ENCODE results near the gene ABCD3. TPM values are rescaled to one million over a fixed set of nuclear protein-coding genes. Genes with fewer than 3 reads are reported as not detected.

The ABCD3 gene
- total and polyA plus RNA-seq, 2 of the 13 experiments (the other 11 are each of a cell fraction or from before 2014, with no cell fraction given), result 27.5 to 166 TPM

DNA sequence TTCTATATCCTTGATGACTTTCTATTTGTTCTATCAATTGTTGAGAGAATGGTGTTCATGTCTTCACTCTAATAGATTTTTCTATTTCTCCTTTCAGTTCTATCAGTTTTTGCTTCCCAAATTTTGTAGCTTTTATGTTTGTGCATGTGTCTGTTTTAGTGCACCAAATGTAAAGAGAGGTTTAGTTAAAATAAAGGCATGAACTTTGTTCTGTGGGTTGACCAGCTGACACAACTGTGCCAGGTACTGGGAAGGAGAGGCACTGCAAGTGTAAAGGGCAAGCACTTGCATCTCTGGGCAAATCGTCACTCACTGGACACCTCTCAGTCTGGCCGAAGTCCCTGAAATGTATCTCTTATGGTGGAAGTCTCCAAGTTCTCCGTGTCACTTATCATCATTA lies 38.6 kb upstream of the ABCD3 start (continued):
- TF ChIP-seq PAXIP1 (CRISPR knock-in tag; conservative IDR thresholded peaks at IDR 0.05) (peak; percentile 76), YEATS4 (CRISPR knock-in tag; IDR thresholded peaks at IDR 0.05; ENCODE audit: borderline replicate concordance) (no peak), SMARCC2 (IDR thresholded peaks at IDR 0.05) (no peak), PPARG (CRISPR knock-in tag; conservative IDR thresholded peaks at IDR 0.05) (0 out of 2 replicates have a peak, but pooled peaks have one; percentile 16), ISL2 (CRISPR knock-in tag; IDR thresholded peaks at IDR 0.05) (no peak), HOXA3 (CRISPR knock-in tag; IDR thresholded peaks at IDR 0.05) (peak; percentile 54; the same call in 1 of the 2 replicates), ZNF292 (CRISPR knock-in tag; IDR thresholded peaks at IDR 0.05; ENCODE audit: borderline replicate concordance, low read depth) (peak; percentile 33; the same call in 1 of the 2 replicates), ZSCAN9 (CRISPR knock-in tag; IDR thresholded peaks at IDR 0.05; ENCODE audit: borderline replicate concordance) (0 out of 2 replicates have a peak, but pooled peaks have one; percentile 19), PRDM15 (CRISPR knock-in tag; IDR thresholded peaks at IDR 0.05) (no peak), SOX13 (IDR thresholded peaks at IDR 0.05) (no peak), SOX13 (CRISPR knock-in tag; conservative IDR thresholded peaks at IDR 0.05 in 1 of 2, IDR thresholded peaks at IDR 0.05 in 1 of 2) (peak in 1 of 2 experiments; percentile 54; a peak in 2 of 4 replicates), ZNF724P (CRISPR knock-in tag; IDR thresholded peaks at IDR 0.05; ENCODE audit: borderline replicate concordance) (no peak), ZNF17 (CRISPR knock-in tag; IDR thresholded peaks at IDR 0.05) (no peak), NCOA2 (CRISPR knock-in tag; IDR thresholded peaks at IDR 0.05) (0 out of 2 replicates have a peak, but pooled peaks have one; percentile 12)
- TF ChIP-seq, protein P1, sequence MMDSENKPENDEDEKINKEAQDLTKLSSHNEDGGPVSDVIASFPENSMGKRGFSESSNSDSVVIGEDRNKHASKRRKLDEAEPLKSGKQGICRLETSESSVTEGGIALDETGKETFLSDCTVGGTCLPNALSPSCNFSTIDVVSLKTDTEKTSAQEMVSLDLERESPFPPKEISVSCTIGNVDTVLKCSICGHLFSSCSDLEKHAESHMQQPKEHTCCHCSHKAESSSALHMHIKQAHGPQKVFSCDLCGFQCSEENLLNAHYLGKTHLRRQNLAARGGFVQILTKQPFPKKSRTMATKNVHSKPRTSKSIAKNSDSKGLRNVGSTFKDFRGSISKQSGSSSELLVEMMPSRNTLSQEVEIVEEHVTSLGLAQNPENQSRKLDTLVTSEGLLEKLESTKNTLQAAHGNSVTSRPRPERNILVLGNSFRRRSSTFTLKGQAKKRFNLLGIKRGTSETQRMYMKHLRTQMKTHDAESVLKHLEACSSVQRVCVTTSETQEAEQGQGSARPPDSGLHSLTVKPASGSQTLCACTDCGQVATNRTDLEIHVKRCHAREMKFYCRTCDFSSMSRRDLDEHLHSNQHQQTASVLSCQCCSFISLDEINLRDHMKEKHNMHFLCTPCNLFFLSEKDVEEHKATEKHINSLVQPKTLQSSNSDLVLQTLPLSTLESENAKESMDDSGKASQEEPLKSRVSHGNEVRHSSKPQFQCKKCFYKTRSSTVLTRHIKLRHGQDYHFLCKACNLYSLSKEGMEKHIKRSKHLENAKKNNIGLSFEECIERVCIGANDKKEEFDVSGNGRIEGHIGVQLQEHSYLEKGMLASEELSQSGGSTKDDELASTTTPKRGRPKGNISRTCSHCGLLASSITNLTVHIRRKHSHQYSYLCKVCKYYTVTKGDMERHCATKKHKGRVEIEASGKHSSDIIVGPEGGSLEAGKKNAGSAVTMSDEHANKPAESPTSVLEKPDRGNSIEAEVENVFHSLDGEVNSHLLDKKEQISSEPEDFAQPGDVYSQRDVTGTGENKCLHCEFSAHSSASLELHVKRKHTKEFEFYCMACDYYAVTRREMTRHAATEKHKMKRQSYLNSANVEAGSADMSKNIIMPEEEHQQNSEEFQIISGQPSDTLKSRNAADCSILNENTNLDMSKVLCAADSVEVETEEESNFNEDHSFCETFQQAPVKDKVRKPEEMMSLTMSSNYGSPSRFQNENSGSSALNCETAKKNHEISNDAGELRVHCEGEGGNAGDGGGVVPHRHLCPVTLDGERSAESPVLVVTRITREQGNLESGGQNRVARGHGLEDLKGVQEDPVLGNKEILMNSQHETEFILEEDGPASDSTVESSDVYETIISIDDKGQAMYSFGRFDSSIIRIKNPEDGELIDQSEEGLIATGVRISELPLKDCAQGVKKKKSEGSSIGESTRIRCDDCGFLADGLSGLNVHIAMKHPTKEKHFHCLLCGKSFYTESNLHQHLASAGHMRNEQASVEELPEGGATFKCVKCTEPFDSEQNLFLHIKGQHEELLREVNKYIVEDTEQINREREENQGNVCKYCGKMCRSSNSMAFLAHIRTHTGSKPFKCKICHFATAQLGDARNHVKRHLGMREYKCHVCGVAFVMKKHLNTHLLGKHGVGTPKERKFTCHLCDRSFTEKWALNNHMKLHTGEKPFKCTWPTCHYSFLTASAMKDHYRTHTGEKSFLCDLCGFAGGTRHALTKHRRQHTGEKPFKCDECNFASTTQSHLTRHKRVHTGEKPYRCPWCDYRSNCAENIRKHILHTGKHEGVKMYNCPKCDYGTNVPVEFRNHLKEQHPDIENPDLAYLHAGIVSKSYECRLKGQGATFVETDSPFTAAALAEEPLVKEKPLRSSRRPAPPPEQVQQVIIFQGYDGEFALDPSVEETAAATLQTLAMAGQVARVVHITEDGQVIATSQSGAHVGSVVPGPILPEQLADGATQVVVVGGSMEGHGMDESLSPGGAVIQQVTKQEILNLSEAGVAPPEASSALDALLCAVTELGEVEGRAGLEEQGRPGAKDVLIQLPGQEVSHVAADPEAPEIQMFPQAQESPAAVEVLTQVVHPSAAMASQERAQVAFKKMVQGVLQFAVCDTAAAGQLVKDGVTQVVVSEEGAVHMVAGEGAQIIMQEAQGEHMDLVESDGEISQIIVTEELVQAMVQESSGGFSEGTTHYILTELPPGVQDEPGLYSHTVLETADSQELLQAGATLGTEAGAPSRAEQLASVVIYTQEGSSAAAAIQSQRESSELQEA (CRISPR knock-in tag; IDR thresholded peaks at IDR 0.05; ENCODE audit: not compliant biosample characterization), result no peak

All from HepG2 (cell line).